Tibial artery (tissue), 4 donors: Measurements from ENCODE around the gene GGA1.
A peak's percentile ranks its signal among the peaks of the same experiment; 100 is the strongest.

Experiments
- DNase-seq, 2 donors: peaks; one replicate each; pipeline ENCODE4 v3.0.0-alpha.2; 2019
- H3K27ac ChIP-seq, 2 donors: fragments of 200-600 bp; sonication (generic) in 1 of 2; 1 replicate in 1 of 2; 2 replicates in 1 of 2; pipeline ENCODE4 v1.5.1; 2018 to 2019; ENCODE audit warnings: mild to moderate bottlenecking in 1 of 2
- H3K27me3 ChIP-seq, 2 donors: fragments of 200-600 bp; sonication (generic) in 1 of 2; one replicate each; pipeline versions ENCODE4 v1.5.1 to v1.6.0; 2016 to 2019
- H3K36me3 ChIP-seq, 3 donors: fragments of 200-600 bp; sonication (generic) in 2 of 3; one replicate each; pipeline ENCODE4 v1.5.1; 2016 to 2019; ENCODE audit warnings: mild to moderate bottlenecking in 2 of 3
- H3K4me1 ChIP-seq, 4 donors: fragments of 200-600 bp; sonication (generic) in 2 of 4; 1 replicate in 3 of 4; 2 replicates in 1 of 4; pipeline ENCODE4 v1.5.1; 2016 to 2019
- H3K4me3 ChIP-seq, 2 donors: fragments of 200-600 bp; sonication (generic) in 1 of 2; 1 replicate in 1 of 2; 2 replicates in 1 of 2; pipeline ENCODE4 v1.5.1; 2018 to 2019; ENCODE audit warnings: mild to moderate bottlenecking in 2 of 2
- H3K9me3 ChIP-seq, 3 donors: fragments of 200-600 bp; sonication (generic) in 1 of 3; one replicate each; pipeline ENCODE4 v1.5.1; 2016 to 2019
- intact Hi-C: fragments of 100-400 bp; cut with DNase I; formaldehyde crosslinking; loops from one replicate; pipeline ENCODE4 v1.15.0; 2023; ENCODE audit warnings: low total_unique reads
- TF ChIP-seq, protein P1 (sequence below), 2 experiments: fragments of 200-600 bp in 1 of 2; fragments of 450-650 bp in 1 of 2; IDR thresholded peaks; one replicate each; pipeline ENCODE4 v1.5.1; 2017 to 2019; ENCODE audit warnings: antibody characterized with exemption in 2 of 2, mild to moderate bottlenecking in 1 of 2, moderate library complexity in 1 of 2

The GGA1 gene

DNA sequence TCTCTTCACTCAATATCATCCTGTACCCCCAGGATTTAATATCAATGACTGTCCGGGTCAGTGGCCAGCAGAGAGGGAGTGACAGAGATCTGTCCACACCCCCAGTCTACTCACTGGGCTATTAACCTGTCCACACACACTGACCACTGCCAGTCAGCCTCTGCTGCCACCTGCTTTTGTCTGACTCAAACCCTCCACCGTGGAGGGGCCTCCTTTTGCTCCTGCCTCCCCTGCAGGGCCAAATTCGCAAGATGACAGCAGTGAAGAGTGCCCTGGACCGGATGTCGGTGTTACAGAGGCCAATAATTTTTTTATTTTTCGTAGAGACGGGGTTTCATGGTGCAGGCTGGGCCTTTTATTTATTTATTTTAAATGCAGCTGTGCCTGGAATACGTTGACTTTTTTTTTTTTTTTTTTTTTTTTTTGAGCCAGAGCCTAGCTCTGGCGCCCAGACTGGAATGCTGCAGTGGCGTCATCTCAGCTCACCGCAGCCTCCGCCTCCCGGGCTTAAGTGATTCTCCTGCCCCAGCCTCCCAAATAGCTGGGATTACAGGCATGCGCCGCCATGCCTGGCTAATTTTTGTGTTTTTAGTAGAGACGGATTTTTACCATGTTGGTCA lies 55.0 kb downstream of the GGA1 start:
- DNase-seq = no peak

GRCh38 chr22:37664249-37665101 lies 55.8 kb downstream of the GGA1 start:
- TF ChIP-seq, protein P1, sequence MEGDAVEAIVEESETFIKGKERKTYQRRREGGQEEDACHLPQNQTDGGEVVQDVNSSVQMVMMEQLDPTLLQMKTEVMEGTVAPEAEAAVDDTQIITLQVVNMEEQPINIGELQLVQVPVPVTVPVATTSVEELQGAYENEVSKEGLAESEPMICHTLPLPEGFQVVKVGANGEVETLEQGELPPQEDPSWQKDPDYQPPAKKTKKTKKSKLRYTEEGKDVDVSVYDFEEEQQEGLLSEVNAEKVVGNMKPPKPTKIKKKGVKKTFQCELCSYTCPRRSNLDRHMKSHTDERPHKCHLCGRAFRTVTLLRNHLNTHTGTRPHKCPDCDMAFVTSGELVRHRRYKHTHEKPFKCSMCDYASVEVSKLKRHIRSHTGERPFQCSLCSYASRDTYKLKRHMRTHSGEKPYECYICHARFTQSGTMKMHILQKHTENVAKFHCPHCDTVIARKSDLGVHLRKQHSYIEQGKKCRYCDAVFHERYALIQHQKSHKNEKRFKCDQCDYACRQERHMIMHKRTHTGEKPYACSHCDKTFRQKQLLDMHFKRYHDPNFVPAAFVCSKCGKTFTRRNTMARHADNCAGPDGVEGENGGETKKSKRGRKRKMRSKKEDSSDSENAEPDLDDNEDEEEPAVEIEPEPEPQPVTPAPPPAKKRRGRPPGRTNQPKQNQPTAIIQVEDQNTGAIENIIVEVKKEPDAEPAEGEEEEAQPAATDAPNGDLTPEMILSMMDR (IDR thresholded peaks at IDR 0.05) = no peak
- H3K4me1 ChIP-seq = peaks cover 0 to 29% (median 18%) of the 10 kb centered on the region in 4 donors
- intact Hi-C loops = no loop called here

More for the DNA sequence above, 55.0 kb downstream of the GGA1 start:
- H3K27ac ChIP-seq = no peak overlapping the region
- no peaks in the 10 kb centered on the region for H3K27me3 ChIP-seq
- H3K36me3 ChIP-seq = peaks cover 0 to 15% (median 14%) of the 10 kb centered on the region in 3 donors
- H3K4me1 ChIP-seq = peaks cover 0 to 34% (median 22%) of the 10 kb centered on the region in 4 donors
- no peaks in the 10 kb centered on the region for H3K9me3 ChIP-seq
- intact Hi-C loops = loop anchor here (2.0 kb wide), 1 partner anchor 17 kb away; no protein-coding TSS in a partner anchor
- no peak overlapping the region for H3K4me3 ChIP-seq
- TF ChIP-seq, protein P1 (IDR thresholded peaks at IDR 0.05) = no peak

DNA sequence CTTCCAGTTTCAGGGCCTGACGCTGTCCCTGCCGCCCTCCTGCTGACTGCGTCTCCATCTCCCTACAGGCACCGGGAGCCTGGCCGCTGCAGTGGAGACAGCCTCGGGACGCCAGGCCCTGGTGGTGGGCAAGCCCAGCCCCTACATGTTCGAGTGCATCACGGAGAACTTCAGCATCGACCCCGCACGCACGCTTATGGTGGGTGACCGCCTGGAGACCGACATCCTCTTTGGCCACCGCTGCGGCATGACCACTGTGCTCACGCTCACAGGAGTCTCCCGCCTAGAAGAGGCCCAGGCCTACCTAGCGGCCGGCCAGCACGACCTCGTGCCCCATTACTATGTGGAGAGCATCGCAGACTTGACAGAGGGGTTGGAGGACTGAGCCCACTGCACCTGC lies 56.9 kb downstream of the GGA1 start:
- Histone ChIP-seq H3K9me3 (no peaks in the 10 kb centered on the region), H3K4me1 (peaks cover 0 to 19% (median 12%) of the 10 kb centered on the region in 4 donors), H3K27ac (no peak overlapping the region), H3K36me3 (peaks cover 0 to 15% (median 14%) of the 10 kb centered on the region in 3 donors), H3K27me3 (no peaks in the 10 kb centered on the region), H3K4me3 (no peak overlapping the region)
- TF ChIP-seq, protein P1 (IDR thresholded peaks at IDR 0.05) = no peak
- no peak for DNase-seq
- intact Hi-C loops = no loop called here

More at GRCh38 chr22:37664249-37665101, 55.8 kb downstream of the GGA1 start:
- DNase-seq = no peak
- Histone ChIP-seq H3K36me3 (peaks cover 0 to 15% (median 14%) of the 10 kb centered on the region in 3 donors), H3K27me3 (no peaks in the 10 kb centered on the region), H3K4me3 (no peak overlapping the region), H3K27ac (no peak overlapping the region), H3K9me3 (no peaks in the 10 kb centered on the region)

GRCh38 chr22:37669586-37669985 lies 61.0 kb downstream of the GGA1 start:
- intact Hi-C loops = no loop called here
- Histone ChIP-seq H3K27ac (no peak overlapping the region), H3K36me3 (peaks cover 0 to 15% (median 14%) of the 10 kb centered on the region in 3 donors), H3K4me1 (peaks cover 0 to 27% (median 16%) of the 10 kb centered on the region in 4 donors), H3K4me3 (no peak overlapping the region), H3K27me3 (no peaks in the 10 kb centered on the region), H3K9me3 (no peaks in the 10 kb centered on the region)
- TF ChIP-seq, protein P1 (IDR thresholded peaks at IDR 0.05) = no peak
- DNase-seq = no peak

DNA sequence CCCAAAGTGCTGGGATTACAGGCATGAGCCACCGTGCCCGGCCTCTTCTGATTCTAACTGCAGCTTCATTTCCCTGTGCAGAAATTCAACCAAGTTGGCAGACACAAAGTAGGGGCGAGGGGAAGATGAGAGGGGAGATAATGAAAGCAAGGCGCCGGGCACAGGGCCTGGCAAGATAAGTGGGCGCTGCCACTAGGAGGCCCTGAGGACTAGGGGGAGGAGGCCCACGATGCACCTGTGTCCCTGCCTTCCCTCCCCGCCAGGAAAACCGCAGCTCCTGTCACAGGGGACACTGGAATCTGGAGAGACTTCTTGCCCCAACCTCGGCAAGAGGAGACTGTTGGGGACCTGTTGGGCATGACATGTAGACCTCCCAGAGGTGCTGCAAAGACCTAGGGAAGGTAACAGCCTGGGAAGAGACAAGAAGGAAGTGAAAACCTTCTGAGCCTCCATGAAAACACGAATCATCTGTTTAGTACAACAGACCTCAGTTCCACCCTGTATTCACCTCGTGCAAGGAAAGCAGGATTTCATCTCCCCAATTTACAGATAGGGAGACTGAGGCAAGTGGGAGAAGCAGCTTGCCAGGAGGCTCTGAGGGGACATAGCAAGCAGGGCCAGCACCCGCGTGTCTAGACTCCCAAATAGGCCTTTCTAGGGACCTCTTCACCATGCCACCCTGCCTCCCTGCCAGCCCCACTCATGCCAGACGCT lies 63.7 kb downstream of the GGA1 start:
- Histone ChIP-seq H3K4me1 (peaks cover 0 to 48% (median 20%) of the 10 kb centered on the region in 4 donors), H3K4me3 (no peak overlapping the region), H3K9me3 (no peaks in the 10 kb centered on the region), H3K27me3 (no peaks in the 10 kb centered on the region), H3K36me3 (no peaks in the 10 kb centered on the region), H3K27ac (peak overlapping the region; percentile 81 to 94)
- no peak for DNase-seq
- intact Hi-C loops = no loop called here
- TF ChIP-seq, protein P1 (IDR thresholded peaks at IDR 0.05) = no peak
